Activated T-cell treated with anti-CD3 and anti-CD28 coated beads for 48 hours (primary cell): ENCODE data around the gene SMG5.
"Not testable (repeated sequence)": the region's sequence is repeated elsewhere in the genome, so short reads cannot be mapped to it uniquely, and the experiment has no call there.

ENCODE experiments used
- DNase-seq: peaks from one replicate; pipeline ENCODE4 v3.0.0-alpha.2; 2020; ENCODE audit warnings: low read depth

The SMG5 gene

GRCh38 chr1:156245451-156246232 lies 37.0 kb downstream of the SMG5 start:
- no peak for DNase-seq

GRCh38 chr1:156244712-156245111 lies 37.9 kb downstream of the SMG5 start:
- DNase-seq = no peak

GRCh38 chr1:156244126-156244525 lies 38.5 kb downstream of the SMG5 start:
- DNase-seq = no peak

GRCh38 chr1:156242738-156243137 lies 39.9 kb downstream of the SMG5 start:
- no peak for DNase-seq

- DNase-seq = no peak
Observed at GRCh38 chr1:156241926-156242325, 40.7 kb downstream of the SMG5 start, which contains the start of gene BGLAP. Gene BGLAP (plus strand): TSS chr1:156242184. CDS start chr1:156242232, 48 bp downstream.

- DNase-seq = no peak
Observed at GRCh38 chr1:156241311-156241811, 41.3 kb downstream of the SMG5 start.

- DNase-seq = no peak
Observed at GRCh38 chr1:156238248-156238647, 44.4 kb downstream of the SMG5 start.

GRCh38 chr1:156236164-156236563 lies 46.5 kb downstream of the SMG5 start:
- DNase-seq = no peak

- no peak for DNase-seq
Observed at GRCh38 chr1:156233426-156234127, 49.0 kb downstream of the SMG5 start.

GRCh38 chr1:156232201-156232894 lies 50.3 kb downstream of the SMG5 start:
- DNase-seq = no peak

- DNase-seq = no peak
Observed at GRCh38 chr1:156230473-156230837, 52.2 kb downstream of the SMG5 start.

- no peak for DNase-seq
Observed at GRCh38 chr1:156229809-156230472, 52.7 kb downstream of the SMG5 start.

GRCh38 chr1:156228501-156228900 lies 54.1 kb downstream of the SMG5 start:
- DNase-seq = no peak

GRCh38 chr1:156226782-156227181 lies 55.8 kb downstream of the SMG5 start:
- DNase-seq = no peak

- DNase-seq = no peak
Observed at GRCh38 chr1:156226116-156226538, 56.5 kb downstream of the SMG5 start.

GRCh38 chr1:156225677-156226014 lies 57.0 kb downstream of the SMG5 start:
- no peak for DNase-seq

- DNase-seq = no peak
Observed at GRCh38 chr1:156221986-156222692, 60.5 kb downstream of the SMG5 start.

- no peak for DNase-seq
Observed at GRCh38 chr1:156220226-156220625, 62.4 kb downstream of the SMG5 start.

- DNase-seq = no peak
Observed at GRCh38 chr1:156217871-156218270, 64.8 kb downstream of the SMG5 start.

- DNase-seq = not testable (repeated sequence)
Observed at GRCh38 chr1:156216361-156217086, 66.1 kb downstream of the SMG5 start.
